ENCODE results near the gene FRAT2.

DNA sequence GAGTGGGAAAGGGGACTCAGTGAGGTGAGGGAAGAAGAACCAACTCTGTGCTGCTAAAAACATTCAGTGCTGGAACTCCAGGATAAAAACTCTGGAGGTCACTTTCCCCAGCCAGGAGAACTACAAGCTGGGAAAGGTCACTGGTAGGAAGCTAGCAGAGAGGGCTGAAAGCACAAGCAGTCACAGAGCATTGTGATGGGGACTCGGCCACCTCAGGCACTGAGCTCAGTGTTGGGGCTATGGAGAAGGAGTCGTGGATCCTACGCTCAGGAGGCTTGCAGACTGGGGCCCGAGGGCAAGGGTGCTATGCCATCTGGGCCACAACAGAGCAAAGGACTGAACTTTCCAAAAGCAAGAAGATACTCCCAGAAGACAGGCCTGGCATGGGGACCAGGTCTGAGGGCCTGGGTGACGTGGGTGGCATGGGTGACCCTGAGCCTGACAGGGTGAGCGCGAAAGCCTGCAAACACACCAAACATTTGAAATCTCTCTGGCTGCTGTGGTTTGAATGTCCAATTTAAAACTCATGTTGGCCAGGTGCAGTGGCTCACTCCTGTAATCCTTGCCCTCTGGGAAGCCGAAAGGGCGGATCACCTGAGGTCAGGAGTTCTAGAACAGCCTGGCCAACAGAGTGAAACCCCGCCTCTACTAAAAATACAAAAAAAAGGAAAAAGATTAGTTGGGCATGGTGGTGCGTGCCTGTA lies 32.3 kb downstream of the FRAT2 start:
- TF ChIP-seq, protein P1, sequence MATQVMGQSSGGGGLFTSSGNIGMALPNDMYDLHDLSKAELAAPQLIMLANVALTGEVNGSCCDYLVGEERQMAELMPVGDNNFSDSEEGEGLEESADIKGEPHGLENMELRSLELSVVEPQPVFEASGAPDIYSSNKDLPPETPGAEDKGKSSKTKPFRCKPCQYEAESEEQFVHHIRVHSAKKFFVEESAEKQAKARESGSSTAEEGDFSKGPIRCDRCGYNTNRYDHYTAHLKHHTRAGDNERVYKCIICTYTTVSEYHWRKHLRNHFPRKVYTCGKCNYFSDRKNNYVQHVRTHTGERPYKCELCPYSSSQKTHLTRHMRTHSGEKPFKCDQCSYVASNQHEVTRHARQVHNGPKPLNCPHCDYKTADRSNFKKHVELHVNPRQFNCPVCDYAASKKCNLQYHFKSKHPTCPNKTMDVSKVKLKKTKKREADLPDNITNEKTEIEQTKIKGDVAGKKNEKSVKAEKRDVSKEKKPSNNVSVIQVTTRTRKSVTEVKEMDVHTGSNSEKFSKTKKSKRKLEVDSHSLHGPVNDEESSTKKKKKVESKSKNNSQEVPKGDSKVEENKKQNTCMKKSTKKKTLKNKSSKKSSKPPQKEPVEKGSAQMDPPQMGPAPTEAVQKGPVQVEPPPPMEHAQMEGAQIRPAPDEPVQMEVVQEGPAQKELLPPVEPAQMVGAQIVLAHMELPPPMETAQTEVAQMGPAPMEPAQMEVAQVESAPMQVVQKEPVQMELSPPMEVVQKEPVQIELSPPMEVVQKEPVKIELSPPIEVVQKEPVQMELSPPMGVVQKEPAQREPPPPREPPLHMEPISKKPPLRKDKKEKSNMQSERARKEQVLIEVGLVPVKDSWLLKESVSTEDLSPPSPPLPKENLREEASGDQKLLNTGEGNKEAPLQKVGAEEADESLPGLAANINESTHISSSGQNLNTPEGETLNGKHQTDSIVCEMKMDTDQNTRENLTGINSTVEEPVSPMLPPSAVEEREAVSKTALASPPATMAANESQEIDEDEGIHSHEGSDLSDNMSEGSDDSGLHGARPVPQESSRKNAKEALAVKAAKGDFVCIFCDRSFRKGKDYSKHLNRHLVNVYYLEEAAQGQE (IDR thresholded peaks at IDR 0.05; ENCODE audit: low read depth) = no peak
- TF ChIP-seq RAD21 (IDR thresholded peaks at IDR 0.05; ENCODE audit: low read depth) (no peak), ZBTB7A (IDR thresholded peaks at IDR 0.05; ENCODE audit: low read depth) (no peak), TAF1 (IDR thresholded peaks at IDR 0.05; ENCODE audit: low read depth) (no peak)
- TF ChIP-seq, protein P2, sequence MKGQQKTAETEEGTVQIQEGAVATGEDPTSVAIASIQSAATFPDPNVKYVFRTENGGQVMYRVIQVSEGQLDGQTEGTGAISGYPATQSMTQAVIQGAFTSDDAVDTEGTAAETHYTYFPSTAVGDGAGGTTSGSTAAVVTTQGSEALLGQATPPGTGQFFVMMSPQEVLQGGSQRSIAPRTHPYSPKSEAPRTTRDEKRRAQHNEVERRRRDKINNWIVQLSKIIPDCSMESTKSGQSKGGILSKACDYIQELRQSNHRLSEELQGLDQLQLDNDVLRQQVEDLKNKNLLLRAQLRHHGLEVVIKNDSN (IDR thresholded peaks at IDR 0.05) = no peak
